Lower leg skin (tissue), 4 donors: Measurements from ENCODE around the gene FARS2. TPM values are rescaled to one million over a fixed set of nuclear protein-coding genes. Genes with fewer than 3 reads are reported as not detected.

Experiments
- DNase-seq, 2 donors: peaks; one replicate each; pipeline ENCODE4 v3.0.0-alpha.2; 2019; ENCODE audit warnings: low spot score in 2 of 2
- H3K4me3 ChIP-seq: fragments of 200-600 bp; sonication (generic); 2 replicates; pipeline ENCODE4 v1.5.1; 2017; ENCODE audit warnings: mild to moderate bottlenecking, low read depth; ENCODE audit not compliant: poor library complexity, severe bottlenecking
- POLR2A ChIP-seq, 2 donors: fragments of 450-650 bp; IDR thresholded peaks; one replicate each; pipeline ENCODE4 v1.6.1; 2016 to 2017; ENCODE audit warnings: antibody characterized with exemption in 2 of 2, mild to moderate bottlenecking in 1 of 2, moderate library complexity in 1 of 2
- WGBS, 2 donors: methylation state at CpG; one replicate each; pipeline ENCODE4 v1.1.5; 2018; 5-methylcytosine and 5-hydroxymethylcytosine counted together
- intact Hi-C: fragments of 100-400 bp; cut with DNase I; formaldehyde crosslinking; loops from one replicate; pipeline ENCODE4 v1.15.0; 2023; ENCODE audit warnings: low total_unique reads
- total RNA-seq, 4 donors: library from RNA; depleted of rRNA; stranded (reverse); fragments of >200 nt; gene quantifications; one replicate each; pipeline ENCODE4 v1.1.0, GENCODE V29; 2016
- TF ChIP-seq, protein P1 (sequence below), 3 donors: fragments of 450-650 bp; IDR thresholded peaks; one replicate each; pipeline ENCODE4 v1.5.1; 2016; ENCODE audit warnings: antibody characterized with exemption in 3 of 3, mild to moderate bottlenecking in 3 of 3, moderate library complexity in 2 of 3

The FARS2 gene
- total RNA-seq, 4 donors from 2014 or later: 7.0 to 14.7 (median 11.1) TPM

DNA sequence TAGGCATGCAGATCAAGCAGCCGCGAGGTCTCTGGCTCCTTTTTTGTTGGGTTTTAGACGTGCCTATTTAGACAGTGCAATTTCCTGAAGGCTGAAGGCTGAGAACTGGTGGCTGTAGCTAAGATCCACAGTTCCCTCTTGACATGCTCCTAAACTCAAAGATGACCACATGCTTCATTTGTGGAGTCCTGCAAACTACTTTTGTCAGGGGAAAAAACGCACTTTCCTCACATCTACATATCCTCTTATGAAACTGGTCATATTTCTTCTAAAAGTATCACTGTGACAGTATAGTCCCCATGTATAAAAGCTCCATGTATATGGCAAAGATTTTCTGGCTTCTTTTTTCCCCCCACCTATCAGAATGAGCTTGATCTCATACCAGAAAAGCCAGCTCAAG, 31.2 kb upstream of the FARS2 start:
- TF ChIP-seq POLR2A (IDR thresholded peaks at IDR 0.05): no peak
- TF ChIP-seq, protein P1, sequence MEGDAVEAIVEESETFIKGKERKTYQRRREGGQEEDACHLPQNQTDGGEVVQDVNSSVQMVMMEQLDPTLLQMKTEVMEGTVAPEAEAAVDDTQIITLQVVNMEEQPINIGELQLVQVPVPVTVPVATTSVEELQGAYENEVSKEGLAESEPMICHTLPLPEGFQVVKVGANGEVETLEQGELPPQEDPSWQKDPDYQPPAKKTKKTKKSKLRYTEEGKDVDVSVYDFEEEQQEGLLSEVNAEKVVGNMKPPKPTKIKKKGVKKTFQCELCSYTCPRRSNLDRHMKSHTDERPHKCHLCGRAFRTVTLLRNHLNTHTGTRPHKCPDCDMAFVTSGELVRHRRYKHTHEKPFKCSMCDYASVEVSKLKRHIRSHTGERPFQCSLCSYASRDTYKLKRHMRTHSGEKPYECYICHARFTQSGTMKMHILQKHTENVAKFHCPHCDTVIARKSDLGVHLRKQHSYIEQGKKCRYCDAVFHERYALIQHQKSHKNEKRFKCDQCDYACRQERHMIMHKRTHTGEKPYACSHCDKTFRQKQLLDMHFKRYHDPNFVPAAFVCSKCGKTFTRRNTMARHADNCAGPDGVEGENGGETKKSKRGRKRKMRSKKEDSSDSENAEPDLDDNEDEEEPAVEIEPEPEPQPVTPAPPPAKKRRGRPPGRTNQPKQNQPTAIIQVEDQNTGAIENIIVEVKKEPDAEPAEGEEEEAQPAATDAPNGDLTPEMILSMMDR (IDR thresholded peaks at IDR 0.05): no peak
- DNase-seq: no peak
- no peak overlapping the region for H3K4me3 ChIP-seq
- intact Hi-C loops: no loop called here
- WGBS, 2 donors: 74 to 81% methylated on average over 4 of the region's 4 CpGs

DNA sequence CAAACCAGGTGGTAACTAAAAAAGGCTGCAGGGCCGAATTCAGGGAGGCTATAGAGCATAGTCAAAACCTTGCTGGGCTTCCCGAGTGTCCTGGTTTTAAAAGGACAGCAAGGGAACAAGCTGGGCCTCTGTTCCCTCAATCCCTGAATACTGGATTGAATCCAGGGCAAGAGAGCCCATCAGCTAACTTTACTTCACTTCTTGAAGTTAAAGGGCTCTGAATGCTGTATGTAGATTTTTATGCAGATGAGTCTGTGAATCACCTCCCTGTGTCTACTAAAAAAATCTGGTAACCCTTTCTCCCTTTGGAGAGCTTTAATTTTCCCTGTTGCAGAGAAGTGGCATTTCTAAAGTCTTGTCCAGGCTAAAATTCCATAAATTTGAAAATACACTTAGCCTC, 30.0 kb upstream of the FARS2 start:
- WGBS, 2 donors: 77 to 80% methylated on average over 2 of the region's 2 CpGs
- DNase-seq: no peak
- no peak for TF ChIP-seq POLR2A (IDR thresholded peaks at IDR 0.05)
- TF ChIP-seq, protein P1 (IDR thresholded peaks at IDR 0.05): no peak
- H3K4me3 ChIP-seq: no peak overlapping the region
- intact Hi-C loops: no loop called here

DNA sequence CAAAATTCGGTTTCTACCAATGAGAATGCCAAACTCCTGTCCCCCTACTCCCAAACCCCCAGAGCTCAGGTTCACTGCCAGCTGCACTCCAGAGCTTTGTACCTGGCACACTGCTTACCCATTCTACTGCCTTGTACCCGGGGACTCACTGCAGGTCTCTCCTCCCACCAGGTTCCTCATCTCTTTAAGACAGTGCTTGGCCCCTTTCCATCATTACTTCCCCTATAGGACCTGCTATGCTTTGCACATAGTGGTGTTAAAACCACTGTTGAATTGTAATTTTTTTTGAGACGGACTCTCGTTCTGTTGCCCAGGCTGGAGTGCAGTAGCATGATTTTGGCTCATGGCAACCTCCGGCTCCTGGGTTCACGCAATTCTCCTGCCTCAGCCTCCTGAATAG, 26.4 kb upstream of the FARS2 start:
- intact Hi-C loops: no loop called here
- no peak overlapping the region for H3K4me3 ChIP-seq
- DNase-seq: no peak
- TF ChIP-seq, protein P1 (IDR thresholded peaks at IDR 0.05): no peak
- TF ChIP-seq POLR2A (IDR thresholded peaks at IDR 0.05): no peak
- 88 to 92% methylated on average over 6 of the region's 6 CpGs for WGBS, 2 donors

DNA sequence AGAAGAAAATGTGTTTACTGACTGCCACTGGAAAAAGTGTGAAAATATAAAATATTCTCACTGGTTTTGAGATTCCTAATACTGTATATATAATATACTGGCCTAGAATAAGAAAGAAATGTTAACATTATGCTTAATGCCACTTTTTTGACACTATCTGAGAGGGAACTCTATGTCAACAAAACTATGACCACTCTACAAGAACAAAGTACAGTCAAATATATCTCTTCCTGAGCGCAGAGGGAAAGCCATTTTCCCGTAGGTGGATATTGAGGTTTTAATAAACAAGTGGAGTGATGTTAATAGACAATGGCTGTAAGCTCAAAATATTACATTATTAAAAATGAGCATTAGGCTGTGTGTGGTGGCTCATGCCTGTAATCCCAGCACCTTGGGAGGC, 25.5 kb upstream of the FARS2 start:
- intact Hi-C loops: no loop called here
- TF ChIP-seq POLR2A (IDR thresholded peaks at IDR 0.05): no peak
- TF ChIP-seq, protein P1 (IDR thresholded peaks at IDR 0.05): no peak
- DNase-seq: no peak
- 95 to 99% methylated on average over 2 of the region's 2 CpGs for WGBS, 2 donors
- no peak overlapping the region for H3K4me3 ChIP-seq

DNA sequence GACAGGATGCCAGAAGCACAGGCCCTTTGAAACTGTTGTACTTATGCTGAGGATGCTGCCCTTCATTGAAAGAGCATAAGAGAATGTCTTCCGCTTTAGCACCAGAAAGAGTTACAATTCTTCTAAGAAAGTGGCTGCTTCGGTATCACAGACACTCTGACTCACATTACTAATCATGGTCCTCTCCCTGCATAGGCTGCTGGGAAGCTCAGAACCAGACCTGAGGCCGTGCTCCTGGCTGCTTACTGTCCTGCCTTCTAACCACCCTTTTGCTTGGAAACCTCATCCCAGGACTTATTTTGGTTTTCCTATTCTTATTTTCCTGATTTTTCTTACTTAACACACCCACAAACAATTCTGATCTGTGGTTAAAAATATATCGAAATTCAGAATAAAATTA, 23.5 kb upstream of the FARS2 start:
- TF ChIP-seq, protein P1 (IDR thresholded peaks at IDR 0.05): no peak
- no peak for TF ChIP-seq POLR2A (IDR thresholded peaks at IDR 0.05)

DNA sequence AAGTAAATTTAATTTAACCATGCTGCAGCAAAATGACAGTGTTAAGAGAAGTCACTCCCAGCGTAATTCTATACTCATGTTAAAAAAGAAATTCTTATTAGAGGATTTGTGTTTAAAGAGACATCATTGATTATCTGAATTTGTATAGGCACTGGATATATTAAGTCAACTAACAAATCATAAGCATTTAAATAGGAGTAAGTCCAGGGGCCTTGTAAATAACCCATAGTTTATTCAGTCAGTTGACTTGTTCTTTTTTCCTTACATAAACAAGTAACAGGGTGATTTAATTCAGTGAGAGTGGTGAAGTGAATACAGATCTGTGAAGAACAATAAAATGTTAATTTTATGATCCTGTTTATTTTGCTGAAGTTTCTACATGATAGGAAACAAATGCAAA, 23.0 kb upstream of the FARS2 start:
- 86 to 94% methylated on average over 1 of the region's 1 CpG for WGBS, 2 donors
- no peak for TF ChIP-seq POLR2A (IDR thresholded peaks at IDR 0.05)
- TF ChIP-seq, protein P1 (IDR thresholded peaks at IDR 0.05): no peak
- intact Hi-C loops: no loop called here
- no peak for DNase-seq
- no peak overlapping the region for H3K4me3 ChIP-seq

More for the DNA sequence above, 23.5 kb upstream of the FARS2 start:
- intact Hi-C loops: no loop called here
- WGBS, 2 donors: 90 to 92% methylated on average over 4 of the region's 4 CpGs
- no peak overlapping the region for H3K4me3 ChIP-seq
- DNase-seq: no peak
